Activated CD8-positive, alpha-beta T cell treated with anti-CD3 and anti-CD28 coated beads, Interleukin-2, amount 10 ng/mL, durations not matched to agents 7 days and 5 days (primary cell): Measurements from ENCODE around the gene RNF123. TPM values are rescaled to one million over a fixed set of nuclear protein-coding genes. Genes with fewer than 3 reads are reported as not detected.

ENCODE experiments used
- ATAC-seq: fragments of 150-1000 bp; cut with Tn5 transposase; one replicate; pipeline ENCODE4 v1.10.0; 2021; ENCODE audit warnings: moderate library complexity
- CTCF ChIA-PET: fragments of 350-600 bp; sonication (Branson Sonifier 250); formaldehyde crosslinking; loops from one replicate; lab custom pipeline; 2021; ENCODE audit warnings: antibody characterized with exemption; lab: Charles Lee
- POLR2A ChIA-PET: fragments of 350-600 bp; sonication (Branson Sonifier 250); formaldehyde crosslinking; loops from one replicate; lab custom pipeline; 2021; ENCODE audit warnings: antibody characterized with exemption; lab: Charles Lee
- DNase-seq: peaks from one replicate; pipeline ENCODE4 v3.0.0-alpha.2; 2020
- H3K27ac Mint-ChIP-seq: one replicate; pipeline ENCODE4 v1.8.0; 2021; ENCODE audit warnings: mild to moderate bottlenecking, mixed read lengths
- H3K27me3 Mint-ChIP-seq: one replicate; pipeline ENCODE4 v1.8.0; 2021; ENCODE audit warnings: low read depth, mixed read lengths
- H3K36me3 Mint-ChIP-seq: one replicate; pipeline ENCODE4 v1.8.0; 2021; ENCODE audit warnings: low read depth, mixed read lengths
- H3K4me1 Mint-ChIP-seq: one replicate; pipeline ENCODE4 v1.8.0; 2021; ENCODE audit warnings: low read depth, mixed read lengths
- H3K4me3 Mint-ChIP-seq: one replicate; pipeline ENCODE4 v1.8.0; 2021; ENCODE audit warnings: mild to moderate bottlenecking, mixed read lengths
- H3K9me3 Mint-ChIP-seq: one replicate; pipeline ENCODE4 v1.8.0; 2022; ENCODE audit warnings: mixed read lengths; ENCODE audit not compliant: insufficient read depth
- total RNA-seq, 2 experiments: library from RNA; stranded (reverse); gene quantifications; one replicate each; pipeline ENCODE4 v1.2.3, GENCODE V29; 2021

The RNF123 gene
- total RNA-seq, 2 experiments from 2014 or later, result 36.3 to 45.8 TPM

DNA sequence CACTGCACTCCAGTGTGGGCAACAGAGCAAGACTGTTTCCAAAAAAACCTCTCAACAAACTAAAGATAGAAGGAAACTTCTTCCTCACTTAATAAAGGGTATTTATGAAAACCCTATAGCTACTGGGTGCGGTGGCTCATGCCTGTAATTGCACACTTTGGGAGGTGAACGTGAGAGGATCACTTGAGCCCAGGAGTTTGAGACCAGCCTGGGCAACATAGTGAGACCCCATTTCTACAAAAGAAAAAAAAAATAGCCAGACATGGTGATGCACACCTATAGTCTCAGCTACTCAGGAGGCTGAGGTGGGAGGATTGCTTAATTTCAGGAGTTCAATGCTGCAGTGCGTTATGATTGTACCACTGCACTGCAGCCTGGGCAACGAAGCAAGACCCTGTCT lies 74.6 kb downstream of the RNF123 start:
- no peak overlapping the region for H3K27ac Mint-ChIP-seq
- H3K4me3 Mint-ChIP-seq, result no peak overlapping the region
- no peaks in the 10 kb centered on the region for H3K36me3 Mint-ChIP-seq
- CTCF ChIA-PET, result no interaction called here
- H3K27me3 Mint-ChIP-seq, result no peaks in the 10 kb centered on the region
- H3K9me3 Mint-ChIP-seq, result no peaks in the 10 kb centered on the region
- peaks cover 1% of the 10 kb centered on the region for H3K4me1 Mint-ChIP-seq
- POLR2A ChIA-PET, result no interaction called here
- no peak for DNase-seq
- ATAC-seq, result no peak

DNA sequence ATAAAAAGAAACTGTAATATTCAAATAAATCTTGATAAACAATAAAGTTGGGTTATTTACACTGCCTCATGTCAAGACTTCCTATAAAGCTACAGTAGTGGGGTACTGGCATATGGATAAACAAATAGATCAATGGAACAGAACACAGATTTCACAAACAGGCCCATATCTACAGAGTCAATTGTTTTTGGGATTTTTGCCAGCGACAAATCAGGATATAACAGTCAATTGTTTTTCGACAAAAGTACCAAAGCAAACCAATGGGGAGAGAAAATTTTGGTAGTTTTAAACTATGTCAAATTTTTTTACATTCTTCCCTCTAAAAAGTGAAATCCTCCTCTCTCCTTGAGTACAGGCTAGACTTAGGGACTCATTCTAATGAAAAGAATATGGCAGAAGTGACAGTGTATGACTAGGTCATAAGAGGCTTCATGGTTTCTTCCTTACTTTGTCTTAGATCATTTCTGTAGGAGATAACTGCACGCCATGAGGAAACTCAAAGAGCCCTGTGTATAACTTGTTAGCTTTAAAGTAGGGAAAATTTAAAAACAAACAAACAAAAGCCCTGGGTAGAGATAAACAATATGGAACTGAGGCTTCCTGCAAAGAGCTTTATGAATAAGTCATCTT lies 80.0 kb downstream of the RNF123 start:
- ChIA-PET CTCF (interaction anchor here (1.7 kb wide), 1 partner anchor 70 kb away, joined by 6 read pairs; no protein-coding TSS in a partner anchor), POLR2A (no interaction called here)
- H3K4me3 Mint-ChIP-seq, result no peak overlapping the region
- peaks cover 6% of the 10 kb centered on the region for H3K36me3 Mint-ChIP-seq
- ATAC-seq (no peak), DNase-seq (no peak)
- H3K27ac Mint-ChIP-seq, result peak overlapping the region; percentile 14
- peaks cover 3% of the 10 kb centered on the region for H3K4me1 Mint-ChIP-seq
- H3K9me3 Mint-ChIP-seq, result no peaks in the 10 kb centered on the region
- no peaks in the 10 kb centered on the region for H3K27me3 Mint-ChIP-seq

GRCh38 chr3:49769926-49770325 lies 80.6 kb downstream of the RNF123 start:
- ATAC-seq (no peak), DNase-seq (no peak)
- Mint-ChIP-seq H3K4me1 (peaks cover 4% of the 10 kb centered on the region), H3K27me3 (no peaks in the 10 kb centered on the region), H3K36me3 (peaks cover 6% of the 10 kb centered on the region), H3K27ac (peak overlapping the region; percentile 14), H3K9me3 (no peaks in the 10 kb centered on the region), H3K4me3 (no peak overlapping the region)
- POLR2A ChIA-PET, result no interaction called here
- CTCF ChIA-PET, result interaction anchor here (1.7 kb wide), 1 partner anchor 69 kb away, joined by 6 read pairs; no protein-coding TSS in a partner anchor

Other genes starting within 250 kb of the RNF123 start
- 10 to 100 TPM; 18.8 to 19.7 TPM for gene DAG1, start 219.3 kb upstream of the RNF123 start, total RNA-seq
- gene BSN, start 135.1 kb upstream of the RNF123 start, total RNA-seq, result under 1 TPM; 0.05 to 0.34 TPM
- 100 to 1,000 TPM; 179 to 192 TPM for gene APEH, start 15.2 kb upstream of the RNF123 start, total RNA-seq
- gene MST1, start 83 bp upstream of the RNF123 start, total RNA-seq, result 1 to 10 TPM; 3.8 to 4.7 TPM
- 1 to 10 TPM in 1 of 2 experiments, under 1 TPM in 1; 0.95 to 2.0 TPM for gene AMIGO3, start 30.1 kb downstream of the RNF123 start, total RNA-seq
- gene GMPPB, start 34.4 kb downstream of the RNF123 start, total RNA-seq, result 10 to 100 TPM; 50.4 to 53.0 TPM
- gene IP6K1, start 97.0 kb downstream of the RNF123 start, total RNA-seq, result 10 to 100 TPM; 37.7 to 38.1 TPM
- not detected for gene CDHR4, start 110.3 kb downstream of the RNF123 start, total RNA-seq
- 1 to 10 TPM; 1.3 to 2.2 TPM for gene INKA1, start 113.7 kb downstream of the RNF123 start, total RNA-seq
- gene UBA7, start 124.4 kb downstream of the RNF123 start, total RNA-seq, result 100 to 1,000 TPM; 187 to 208 TPM
- 10 to 100 TPM; 32.0 to 32.9 TPM for gene TRAIP, start 167.0 kb downstream of the RNF123 start, total RNA-seq
- not detected for gene CAMKV, start 180.3 kb downstream of the RNF123 start, total RNA-seq
- 1 to 10 TPM; 3.2 to 3.9 TPM for gene MST1R, start 214.3 kb downstream of the RNF123 start, total RNA-seq
- gene MON1A, start 240.3 kb downstream of the RNF123 start, total RNA-seq, result 10 to 100 TPM; 13.4 to 15.0 TPM